K562 (cell line): ENCODE results near the gene QRFP. TPM values are rescaled to one million over a fixed set of nuclear protein-coding genes. Genes with fewer than 3 reads are reported as not detected.

Experiments
- ATAC-seq: fragments of 200-7000 bp; cut with Tn5 transposase; 3 replicates; pipeline ENCODE4 v1.9.1; 2020; ENCODE audit warnings: moderate library complexity
- BruUV-seq: library from RNA; stranded (reverse); fragments of 400-500 nt; replicated peaks from 2 replicates; lab custom pipeline; 2021; lab: Mats Ljungman, UMichigan
- CTCF ChIA-PET: fragments of 300-600 bp; formaldehyde crosslinking; extraction: SDS; loops from one replicate; lab custom pipeline; 2021; ENCODE audit warnings: low intra/inter-chr PET ratio; lab: Yijun Ruan, JAX
- POLR2A ChIA-PET: fragments of 300-600, 350-650 bp; sonication (Branson Sonifier 250); formaldehyde crosslinking; extraction: SDS; loops from one replicate; lab custom pipeline; 2021; ENCODE audit warnings: antibody characterized with exemption, inconsistent platforms; lab: Yijun Ruan, JAX
- DNase-seq, 4 experiments: peaks; one replicate each; pipeline versions ENCODE4 v3.0.0 to v3.0.0-alpha.2; 2011 to 2018; ENCODE audit warnings: low spot score in 3 of 4, mixed read lengths in 3 of 4; ENCODE audit errors: extremely low read depth in 1 of 4
- FAIRE-seq: peaks from 2 replicates; lab custom pipeline; 2011; peaks lifted over from hg19 to GRCh38; lab: Jason Lieb, UNC
- H2AFZ ChIP-seq: 2 replicates; pipeline ENCODE4 v1.6.0; 2011; ENCODE audit warnings: low read depth, low read length, control low read depth, inconsistent platforms
- H3K27ac ChIP-seq: fragments of 200-600 bp; 3 replicates; pipeline ENCODE4 v1.8.0; 2011; ENCODE audit warnings: low read depth, mild to moderate bottlenecking, control low read depth, inconsistent platforms, low read length, moderate library complexity, mixed read lengths; ENCODE audit errors: extremely low read depth
- H3K27me3 ChIP-seq, 2 experiments: fragments of 300-600 bp in 1 of 2; 2 replicates in 1 of 2; 3 replicates in 1 of 2; pipeline versions ENCODE4 v1.6.0 to v1.8.0; 2011; ENCODE audit warnings: inconsistent platforms in 2 of 2, low read length in 2 of 2, mild to moderate bottlenecking in 1 of 2, mixed read lengths in 1 of 2, moderate library complexity in 1 of 2; ENCODE audit not compliant: control insufficient read depth in 2 of 2, insufficient read depth in 2 of 2
- H3K36me3 ChIP-seq: fragments of 300-600 bp; 3 replicates; pipeline ENCODE4 v1.8.0; 2011; ENCODE audit warnings: mild to moderate bottlenecking, low read length, inconsistent platforms; ENCODE audit not compliant: control insufficient read depth, insufficient read depth
- H3K4me1 ChIP-seq, 2 experiments: fragments of 200-600 bp in 1 of 2; replicated peaks in 1 of 2; 2 replicates in 1 of 2; 3 replicates in 1 of 2; pipeline versions ENCODE4 v1.5.1 to v1.8.0; 2011; ENCODE audit warnings: inconsistent platforms in 2 of 2, low read length in 2 of 2, mild to moderate bottlenecking in 1 of 2, mixed read lengths in 1 of 2, moderate library complexity in 1 of 2; ENCODE audit not compliant: control insufficient read depth in 2 of 2, insufficient read depth in 2 of 2
- H3K4me2 ChIP-seq: 2 replicates; pipeline ENCODE4 v1.6.1; 2011; ENCODE audit warnings: low read length, control low read depth, inconsistent platforms, mixed read lengths; ENCODE audit not compliant: insufficient read depth
- H3K4me3 ChIP-seq: fragments of 200-600 bp; sonication (generic), shearing (Covaris generic); 2 replicates; pipeline ENCODE4 v1.5.1; 2016; ENCODE audit warnings: control low read depth, inconsistent platforms
- H3K79me2 ChIP-seq: fragments of 200-600 bp; 3 replicates; pipeline ENCODE4 v1.8.0; 2011; ENCODE audit warnings: low read length, inconsistent platforms; ENCODE audit not compliant: control insufficient read depth, insufficient read depth
- H3K9ac ChIP-seq, 2 experiments: 2 replicates each; pipeline versions ENCODE4 v1.6.0 to v1.6.1; 2011; ENCODE audit warnings: low read depth in 2 of 2, low read length in 2 of 2, control low read depth in 1 of 2, inconsistent platforms in 1 of 2, mild to moderate bottlenecking in 1 of 2, mixed read lengths in 1 of 2; ENCODE audit not compliant: insufficient read depth in 1 of 2
- H3K9me1 ChIP-seq: one replicate; pipeline ENCODE4 v1.6.0; 2011; ENCODE audit warnings: inconsistent platforms, mild to moderate bottlenecking, low read length, moderate library complexity; ENCODE audit not compliant: control insufficient read depth, insufficient read depth
- H3K9me3 ChIP-seq: replicated peaks from 2 replicates; pipeline ENCODE4 v1.5.1; 2011; ENCODE audit warnings: low read depth, low read length, inconsistent platforms; ENCODE audit not compliant: control insufficient read depth, insufficient read depth
- H4K20me1 ChIP-seq: replicated peaks from 2 replicates; pipeline ENCODE4 v1.6.1; 2011; ENCODE audit warnings: low read length, inconsistent platforms, mixed read lengths; ENCODE audit not compliant: control insufficient read depth, insufficient read depth
- HMG20A ChIP-seq: fragments of 450-650 bp; formaldehyde crosslinking; conservative IDR thresholded peaks from 2 replicates; pipeline ENCODE4 v1.4.0; 2020; ENCODE audit warnings: mild to moderate bottlenecking, mixed read lengths
- MLX ChIP-seq, 2 experiments: fragments of 450-650 bp in 1 of 2; sonication (generic) in 1 of 2; formaldehyde crosslinking; conservative IDR thresholded peaks; 2 replicates each; pipeline versions ENCODE4 v1.4.0 to v1.8.1; 2020 to 2022; ENCODE audit warnings: mild to moderate bottlenecking in 1 of 2, missing genetic modification reagents in 1 of 2
- NFATC3 ChIP-seq: fragments of 450-650 bp; IDR thresholded peaks from 2 replicates; pipeline ENCODE4 v1.6.1; 2017; ENCODE audit warnings: mild to moderate bottlenecking
- POLR2AphosphoS5 ChIP-seq: IDR thresholded peaks from 2 replicates; pipeline ENCODE4 v1.6.1; 2011; ENCODE audit warnings: mild to moderate bottlenecking, low read depth, low read length, moderate library complexity; ENCODE audit not compliant: control insufficient read depth, insufficient read depth
- POLR2H ChIP-seq: IDR thresholded peaks from 2 replicates; pipeline ENCODE4 v1.6.1; 2016; ENCODE audit warnings: missing genetic modification characterization, low read depth, mild to moderate bottlenecking, control low read depth, missing compliant biosample characterization, moderate library complexity
- RBFOX2 ChIP-seq: fragments of 200-400 bp; formaldehyde crosslinking; IDR thresholded peaks from 2 replicates; pipeline ENCODE4 v1.6.1; 2017; ENCODE audit warnings: low read depth, mild to moderate bottlenecking, low read length, moderate library complexity
- THAP7 ChIP-seq: fragments of 250-450 bp; sonication (Bioruptor Pico); IDR thresholded peaks from 2 replicates; pipeline ENCODE4 v1.5.0; 2021
- ZNF318 ChIP-seq, 2 experiments: fragments of 450-650 bp; IDR thresholded peaks; 2 replicates each; pipeline ENCODE4 v1.6.1; 2016; ENCODE audit warnings: mild to moderate bottlenecking in 2 of 2, borderline replicate concordance in 1 of 2, low read depth in 1 of 2, moderate library complexity in 1 of 2
- WGBS: fragments of 100-300 bp; shearing (Covaris generic); methylation state at CpG from one replicate; pipeline ENCODE4 v1.1.6; 2016; ENCODE audit warnings: low coverage, mixed read lengths; ENCODE audit not compliant: insufficient coverage; ENCODE audit errors: missing lambda C conversion rate; 5-methylcytosine and 5-hydroxymethylcytosine counted together
- in situ Hi-C: fragments of 300-500 bp; cut with MboI; formaldehyde crosslinking; loops from 4 replicates; pipeline ENCODE4 v1.15.0; 2018; ENCODE audit warnings: inconsistent platforms, mixed read lengths
- intact Hi-C: fragments of 100-400 bp; cut with micrococcal nuclease; formaldehyde crosslinking; loops from 2 replicates; pipeline ENCODE4 v1.14.2; 2022
- polyA plus RNA-seq, 8 experiments: library from polyadenylated mRNA; depleted of rRNA in 4 of 8; stranded (reverse) in 5 of 8; unstranded in 3 of 8; fragments of >200 nt; fragmentation: Nextera tagmentation in 2 of 8; fragmentation: Illumina TruSeq in 1 of 8; extraction: Ambion mirVana in 2 of 8; extraction: Trizol in 1 of 8; gene quantifications; 2 replicates each; pipeline versions ENCODE4 v1.2.1 to v1.2.3, GENCODE V29; 2011 to 2014; ENCODE audit warnings: inconsistent platforms in 1 of 8, missing spikeins in 1 of 8
- total RNA-seq, 7 experiments: library from RNA; depleted of rRNA in 6 of 7; stranded (reverse); fragments of >200 nt in 6 of 7; fragmentation: Illumina TruSeq in 2 of 7; extraction: Trizol in 2 of 7; gene quantifications; 2 replicates each; pipeline versions ENCODE4 v1.2.1 to v1.2.3, GENCODE V29; 2011 to 2021; ENCODE audit warnings: low replicate concordance in 1 of 7
- TF ChIP-seq, protein P1 (sequence below): sonication (generic); formaldehyde crosslinking; IDR thresholded peaks from 2 replicates; pipeline ENCODE4 v1.8.1; 2023; ENCODE audit warnings: mild to moderate bottlenecking, missing genetic modification reagents, moderate library complexity

QRFP gene
- total and polyA plus RNA-seq, 9 of the 15 experiments (the other 6 are each of a cell fraction or from before 2014, with no cell fraction given): not detected

- Histone ChIP-seq H3K27me3 (peaks cover 59 to 73% of the 10 kb centered on the region in 2 experiments), H3K36me3 (peaks cover 2% of the 10 kb centered on the region; the same call in 2 of the 3 replicates), H3K9me1 (peaks cover 17% of the 10 kb centered on the region), H3K4me1 (peaks cover 6 to 84% of the 10 kb centered on the region in 2 experiments; a peak in 4 of 5 replicates), H3K9ac (peak overlapping the region in 1 of 2 experiments; percentile 26; a peak in 1 of 4 replicates), H3K27ac (no peak overlapping the region), H2AFZ (no peak overlapping the region), H3K9me3 (no peaks in the 10 kb centered on the region), H3K4me2 (no peak overlapping the region), H3K79me2 (no peaks in the 10 kb centered on the region), H4K20me1 (peaks cover 94% of the 10 kb centered on the region), H3K4me3 (no peak overlapping the region)
- in situ Hi-C loops: no loop called here
- WGBS: 20% methylated on average over 29 of the region's 29 CpGs
- FAIRE-seq (no peak), ATAC-seq (no peak), DNase-seq (peak in 2 of 4 experiments; percentile 70 to 73)
- ChIA-PET CTCF (no interaction called here), POLR2A (interaction anchor here (0.6 to 11.0 kb wide), 11 partner anchors 10 to 319 kb away, joined by 3 to 334 read pairs (median 4); no protein-coding TSS in a partner anchor)
- no TSS peak for BruUV-seq
- intact Hi-C loops: no loop called here
- TF ChIP-seq POLR2AphosphoS5 (no peak), POLR2H (tag) (no peak), RBFOX2 (no peak), MLX (CRISPR knock-in tag; conservative IDR thresholded peaks at IDR 0.05) (0 out of 4 replicates have a peak, but pooled peaks of 1 of the 2 experiments have one; percentile 21), ZNF318 (IDR thresholded peaks at IDR 0.05; ENCODE audit: borderline replicate concordance in 1 of 2, low read depth in 1 of 2) (no peak), THAP7 (no peak), NFATC3 (no peak), HMG20A (CRISPR knock-in tag) (no peak)
- TF ChIP-seq, protein P1, sequence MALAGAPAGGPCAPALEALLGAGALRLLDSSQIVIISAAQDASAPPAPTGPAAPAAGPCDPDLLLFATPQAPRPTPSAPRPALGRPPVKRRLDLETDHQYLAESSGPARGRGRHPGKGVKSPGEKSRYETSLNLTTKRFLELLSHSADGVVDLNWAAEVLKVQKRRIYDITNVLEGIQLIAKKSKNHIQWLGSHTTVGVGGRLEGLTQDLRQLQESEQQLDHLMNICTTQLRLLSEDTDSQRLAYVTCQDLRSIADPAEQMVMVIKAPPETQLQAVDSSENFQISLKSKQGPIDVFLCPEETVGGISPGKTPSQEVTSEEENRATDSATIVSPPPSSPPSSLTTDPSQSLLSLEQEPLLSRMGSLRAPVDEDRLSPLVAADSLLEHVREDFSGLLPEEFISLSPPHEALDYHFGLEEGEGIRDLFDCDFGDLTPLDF (CRISPR knock-in tag): peak; percentile 15; the same call in 1 of the 2 replicates
These were observed 1.4 kb upstream of the QRFP start for GRCh38 chr9:130897848-130898551.
